Measurements from ENCODE around the gene SNX17.

DNA sequence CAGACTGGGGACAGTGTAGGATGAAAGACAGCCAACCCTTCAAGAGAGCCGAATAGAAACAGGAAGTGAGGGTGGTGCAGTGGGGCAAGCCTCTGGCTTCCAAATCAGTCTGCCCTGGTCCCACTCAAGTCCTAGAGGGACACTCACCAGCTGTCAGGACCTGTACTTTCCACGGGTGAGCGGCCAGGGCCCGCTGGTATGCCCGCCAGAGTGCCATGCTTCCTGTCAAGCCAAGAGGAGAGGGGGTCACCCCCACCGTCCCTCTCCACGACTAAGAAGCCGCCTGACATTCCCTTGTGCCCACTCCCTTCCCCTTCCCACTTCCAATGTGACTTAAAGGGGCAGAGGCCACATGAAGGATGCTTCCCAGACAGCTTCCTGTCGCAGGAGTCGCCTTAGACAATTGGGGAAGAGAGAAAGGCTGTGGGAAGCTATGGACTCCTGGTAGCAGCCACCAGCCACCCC lies 48.1 kb upstream of the SNX17 start:
- TF ChIP-seq, protein P1, sequence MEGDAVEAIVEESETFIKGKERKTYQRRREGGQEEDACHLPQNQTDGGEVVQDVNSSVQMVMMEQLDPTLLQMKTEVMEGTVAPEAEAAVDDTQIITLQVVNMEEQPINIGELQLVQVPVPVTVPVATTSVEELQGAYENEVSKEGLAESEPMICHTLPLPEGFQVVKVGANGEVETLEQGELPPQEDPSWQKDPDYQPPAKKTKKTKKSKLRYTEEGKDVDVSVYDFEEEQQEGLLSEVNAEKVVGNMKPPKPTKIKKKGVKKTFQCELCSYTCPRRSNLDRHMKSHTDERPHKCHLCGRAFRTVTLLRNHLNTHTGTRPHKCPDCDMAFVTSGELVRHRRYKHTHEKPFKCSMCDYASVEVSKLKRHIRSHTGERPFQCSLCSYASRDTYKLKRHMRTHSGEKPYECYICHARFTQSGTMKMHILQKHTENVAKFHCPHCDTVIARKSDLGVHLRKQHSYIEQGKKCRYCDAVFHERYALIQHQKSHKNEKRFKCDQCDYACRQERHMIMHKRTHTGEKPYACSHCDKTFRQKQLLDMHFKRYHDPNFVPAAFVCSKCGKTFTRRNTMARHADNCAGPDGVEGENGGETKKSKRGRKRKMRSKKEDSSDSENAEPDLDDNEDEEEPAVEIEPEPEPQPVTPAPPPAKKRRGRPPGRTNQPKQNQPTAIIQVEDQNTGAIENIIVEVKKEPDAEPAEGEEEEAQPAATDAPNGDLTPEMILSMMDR (IDR thresholded peaks at IDR 0.05), result no peak
- no peak for TF ChIP-seq POLR2A (IDR thresholded peaks at IDR 0.05)
- TF ChIP-seq POLR2AphosphoS5 (IDR thresholded peaks at IDR 0.05), result no peak

Measured in transverse colon (tissue), 4 donors.